Fibroblast of lung (primary cell): ENCODE results near the gene SETDB1. TPM values are rescaled to one million over a fixed set of nuclear protein-coding genes. Genes with fewer than 3 reads are reported as not detected.

Experiments
- DNase-seq, 2 donors: peaks; one replicate each; pipeline versions ENCODE4 v3.0.0 to v3.0.0-alpha.2; 2010; ENCODE audit warnings: low read depth in 2 of 2
- H2AFZ ChIP-seq: 2 replicates; pipeline ENCODE4 v1.5.1; 2012; ENCODE audit warnings: low read length, control low read depth, inconsistent platforms
- H3K27ac ChIP-seq: 2 replicates; pipeline ENCODE4 v1.5.1; 2011; ENCODE audit warnings: low read length, control low read depth; ENCODE audit not compliant: insufficient read depth
- H3K27me3 ChIP-seq: 2 replicates; pipeline ENCODE4 v1.5.1; 2011; ENCODE audit warnings: mild to moderate bottlenecking, low read length; ENCODE audit not compliant: control insufficient read depth, insufficient read depth
- H3K36me3 ChIP-seq: 2 replicates; pipeline ENCODE4 v1.5.1; 2011; ENCODE audit warnings: low read length; ENCODE audit not compliant: control insufficient read depth, insufficient read depth
- H3K4me1 ChIP-seq: 2 replicates; pipeline ENCODE4 v1.5.1; 2011; ENCODE audit warnings: low read length; ENCODE audit not compliant: control insufficient read depth, insufficient read depth; ENCODE audit errors: extremely low read depth
- H3K4me2 ChIP-seq: 2 replicates; pipeline ENCODE4 v1.5.1; 2011; ENCODE audit warnings: low read length, control low read depth; ENCODE audit not compliant: insufficient read depth; ENCODE audit errors: extremely low read depth
- H3K4me3 ChIP-seq, 4 experiments: fragments of 200-600 bp in 1 of 4; sonication (generic) in 1 of 4; replicated peaks in 1 of 4; 2 replicates each; pipeline ENCODE4 v1.5.1; 2011 to 2016; ENCODE audit warnings: low read length in 4 of 4, low read depth in 3 of 4, mild to moderate bottlenecking in 3 of 4, control low read depth in 2 of 4, inconsistent platforms in 1 of 4, mixed read lengths in 1 of 4; ENCODE audit not compliant: insufficient read depth in 1 of 4; ENCODE audit errors: control extremely low read depth in 1 of 4
- H3K79me2 ChIP-seq: 2 replicates; pipeline ENCODE4 v1.5.1; 2012; ENCODE audit warnings: mild to moderate bottlenecking, low read length, inconsistent platforms; ENCODE audit not compliant: control insufficient read depth, insufficient read depth
- H3K9ac ChIP-seq: 2 replicates; pipeline ENCODE4 v1.5.1; 2011; ENCODE audit warnings: mild to moderate bottlenecking, low read length, control low read depth; ENCODE audit not compliant: insufficient read depth
- H3K9me3 ChIP-seq: 2 replicates; pipeline ENCODE4 v1.5.1; 2012; ENCODE audit warnings: low read depth, low read length; ENCODE audit not compliant: control insufficient read depth, insufficient read depth
- H4K20me1 ChIP-seq: 2 replicates; pipeline ENCODE4 v1.5.1; 2011; ENCODE audit warnings: low read length; ENCODE audit not compliant: control insufficient read depth, insufficient read depth; ENCODE audit errors: extremely low read depth
- CTCF ChIP-seq, 2 donors: IDR thresholded peaks in 1 of 2; conservative IDR thresholded peaks in 1 of 2; 1 replicate in 1 of 2; 2 replicates in 1 of 2; pipeline ENCODE4 v1.5.1; 2011 to 2012; ENCODE audit warnings: low read length in 2 of 2, control low read depth in 1 of 2, inconsistent platforms in 1 of 2, low read depth in 1 of 2, mild to moderate bottlenecking in 1 of 2
- EZH2 ChIP-seq: IDR thresholded peaks from 2 replicates; pipeline ENCODE4 v1.5.1; 2012; ENCODE audit warnings: low read length, control low read depth, mild to moderate bottlenecking; ENCODE audit errors: missing control alignments
- polyA plus RNA-seq, 2 donors: library from polyadenylated mRNA; depleted of rRNA in 1 of 2; stranded (reverse) in 1 of 2; unstranded in 1 of 2; fragments of >200 nt; gene quantifications; 2 replicates each; pipeline ENCODE4 v1.2.1, GENCODE V29; 2011 to 2012; ENCODE audit warnings: missing spikeins in 1 of 2
- total RNA-seq: library from RNA; depleted of rRNA; stranded (reverse); fragments of >200 nt; gene quantifications from 2 replicates; pipeline ENCODE4 v1.2.1, GENCODE V29; 2014

The SETDB1 gene
- total and polyA plus RNA-seq, 2 donors (not counting 1 experiment from before 2014, with no cell fraction given): 27.0 to 30.7 TPM

DNA sequence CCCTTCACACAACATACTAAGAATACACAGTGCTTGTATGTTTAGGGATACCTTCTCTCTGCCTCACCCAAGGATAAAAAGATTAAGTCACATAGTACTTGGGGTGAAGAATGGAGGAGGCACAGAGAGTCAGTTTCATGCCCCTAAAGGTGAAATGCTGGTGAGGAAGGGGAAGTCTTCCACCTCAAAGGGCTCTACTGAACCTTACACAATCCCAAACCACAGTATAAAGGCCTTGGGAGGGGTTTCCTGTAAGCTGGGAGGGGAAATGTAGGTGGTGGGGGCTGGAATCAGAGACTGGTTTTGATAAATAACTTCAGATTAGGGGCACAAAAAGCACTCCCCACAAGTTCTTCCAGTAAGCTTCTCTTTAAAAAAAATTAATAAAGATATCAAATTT lies 77.0 kb downstream of the SETDB1 start:
- no peak overlapping the region for H3K9ac ChIP-seq
- no peak overlapping the region for H2AFZ ChIP-seq
- no peaks in the 10 kb centered on the region for H4K20me1 ChIP-seq
- no peaks in the 10 kb centered on the region for H3K9me3 ChIP-seq
- H3K27me3 ChIP-seq: no peaks in the 10 kb centered on the region
- H3K36me3 ChIP-seq: peaks cover 3% of the 10 kb centered on the region
- H3K27ac ChIP-seq: no peak overlapping the region
- H3K4me1 ChIP-seq: peaks cover 12% of the 10 kb centered on the region
- DNase-seq: no peak
- peak overlapping the region in 1 of 4 experiments; percentile 15 for H3K4me3 ChIP-seq
- no peak overlapping the region for H3K4me2 ChIP-seq
- TF ChIP-seq EZH2 (no peak), CTCF (conservative IDR thresholded peaks at IDR 0.05 in 1 of 2, IDR thresholded peaks at IDR 0.05 in 1 of 2; ENCODE audit: low read depth in 1 of 2, low read length in 2 of 2) (no peak)
- H3K79me2 ChIP-seq: peaks cover 3% of the 10 kb centered on the region

GRCh38 chr1:151005729-151006319 lies 79.7 kb downstream of the SETDB1 start:
- DNase-seq: no peak
- Histone ChIP-seq H3K79me2 (peaks cover 3% of the 10 kb centered on the region), H3K27me3 (no peaks in the 10 kb centered on the region), H3K4me1 (peaks cover 14% of the 10 kb centered on the region), H3K4me2 (peak overlapping the region; percentile 99), H3K9me3 (no peaks in the 10 kb centered on the region), H3K36me3 (peaks cover 3% of the 10 kb centered on the region), H3K4me3 (peak overlapping the region; percentile 64 to 84 (median 72)), H3K27ac (peak overlapping the region; percentile 94), H2AFZ (peak overlapping the region; percentile 84), H4K20me1 (no peaks in the 10 kb centered on the region), H3K9ac (peak overlapping the region; percentile 56)
- no peak for TF ChIP-seq CTCF (conservative IDR thresholded peaks at IDR 0.05 in 1 of 2, IDR thresholded peaks at IDR 0.05 in 1 of 2; ENCODE audit: low read depth in 1 of 2, low read length in 2 of 2)
- no peak for TF ChIP-seq EZH2

DNA sequence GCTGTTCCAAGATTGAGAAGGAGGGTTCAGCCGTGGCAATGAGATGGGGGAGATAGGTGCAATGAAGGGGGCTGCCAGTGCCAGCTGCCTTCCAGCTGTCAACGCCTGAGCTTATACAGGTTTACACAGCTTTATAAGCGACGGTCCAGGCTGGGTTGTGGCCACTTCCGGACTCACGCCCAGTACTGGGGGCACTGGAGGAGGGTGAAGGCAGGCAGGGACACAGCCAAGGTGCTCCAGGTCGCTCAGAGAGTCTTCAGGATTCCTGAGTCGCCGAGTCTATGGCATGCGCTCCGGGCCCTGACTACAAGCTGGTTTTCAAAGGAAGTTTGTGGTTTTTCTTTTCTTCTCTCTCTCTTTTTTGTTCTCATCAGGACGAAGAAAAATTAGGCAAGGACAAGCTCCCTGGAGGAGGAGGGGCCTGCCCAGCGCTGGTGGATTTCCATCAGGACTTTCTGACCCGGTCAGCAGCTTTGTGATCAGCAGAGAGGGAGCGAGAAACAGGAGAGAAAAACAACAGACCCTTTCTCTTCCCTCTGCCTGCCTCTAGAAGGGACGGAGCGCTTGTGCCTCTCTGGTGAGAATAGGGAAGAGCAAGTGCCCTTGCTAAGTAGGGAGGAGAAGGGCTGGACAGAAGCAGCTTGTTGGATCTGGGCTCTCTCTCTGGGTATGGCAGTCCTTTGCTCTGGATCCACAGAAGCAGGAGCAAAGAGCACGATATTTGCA lies 80.3 kb downstream of the SETDB1 start, which contains the start of gene MINDY1:
Gene MINDY1 (minus strand): TSS at position 576 of the 726 bp plus-strand sequence. CDS start 4,285 bp downstream, outside the sequence.
- peak within 1 kb of the TSS; percentile 99 for H3K4me2 ChIP-seq
- H3K9me3 ChIP-seq: no peaks in the 10 kb centered on the region
- TF ChIP-seq EZH2 (no peak), CTCF (conservative IDR thresholded peaks at IDR 0.05 in 1 of 2, IDR thresholded peaks at IDR 0.05 in 1 of 2; ENCODE audit: low read depth in 1 of 2, low read length in 2 of 2) (peak; percentile 56 to 70)
- no peaks in the 10 kb centered on the region for H4K20me1 ChIP-seq
- peak within 1 kb of the TSS; percentile 84 for H2AFZ ChIP-seq
- H3K4me3 ChIP-seq: peak within 1 kb of the TSS; percentile 64 to 94 (median 72)
- H3K9ac ChIP-seq: peak within 1 kb of the TSS; percentile 56
- H3K36me3 ChIP-seq: no peaks in the 10 kb centered on the region
- H3K79me2 ChIP-seq: peaks cover 3% of the 10 kb centered on the region
- H3K4me1 ChIP-seq: peaks cover 14% of the 10 kb centered on the region
- DNase-seq: peak; percentile 86 to 89
- H3K27ac ChIP-seq: peak within 1 kb of the TSS; percentile 94
- H3K27me3 ChIP-seq: no peaks in the 10 kb centered on the region
